GM06990 (cell line): ENCODE results near the gene UBE2H.

ENCODE experiments used
- DNase-seq: peaks from one replicate; pipeline ENCODE4 v3.0.0-alpha.2; 2011; ENCODE audit not compliant: insufficient read length; ENCODE audit errors: extremely low read depth
- H3K27me3 ChIP-seq: replicated peaks from 2 replicates; pipeline ENCODE4 v1.6.0; 2011; ENCODE audit warnings: low read length; ENCODE audit not compliant: control insufficient read depth, insufficient read depth
- H3K36me3 ChIP-seq: 2 replicates; pipeline ENCODE4 v1.5.1; 2011; ENCODE audit warnings: low read length; ENCODE audit not compliant: control insufficient read depth, insufficient read depth
- H3K4me3 ChIP-seq: replicated peaks from 2 replicates; pipeline ENCODE4 v1.5.1; 2011; ENCODE audit warnings: low read depth, mild to moderate bottlenecking, control low read depth, low read length
- CTCF ChIP-seq: IDR thresholded peaks from 2 replicates; pipeline ENCODE4 v1.5.1; 2011; ENCODE audit warnings: low read length, control low read depth, mild to moderate bottlenecking, inconsistent platforms; ENCODE audit not compliant: insufficient read depth, poor library complexity, severe bottlenecking

Gene UBE2H

GRCh38 chr7:129875745-129876411 is 76.9 kb downstream of the UBE2H start:
- Histone ChIP-seq H3K4me3 (no peak overlapping the region), H3K36me3 (peaks cover 5% of the 10 kb centered on the region), H3K27me3 (no peaks in the 10 kb centered on the region)
- TF ChIP-seq CTCF, result no peak
- DNase-seq, result no peak

DNA sequence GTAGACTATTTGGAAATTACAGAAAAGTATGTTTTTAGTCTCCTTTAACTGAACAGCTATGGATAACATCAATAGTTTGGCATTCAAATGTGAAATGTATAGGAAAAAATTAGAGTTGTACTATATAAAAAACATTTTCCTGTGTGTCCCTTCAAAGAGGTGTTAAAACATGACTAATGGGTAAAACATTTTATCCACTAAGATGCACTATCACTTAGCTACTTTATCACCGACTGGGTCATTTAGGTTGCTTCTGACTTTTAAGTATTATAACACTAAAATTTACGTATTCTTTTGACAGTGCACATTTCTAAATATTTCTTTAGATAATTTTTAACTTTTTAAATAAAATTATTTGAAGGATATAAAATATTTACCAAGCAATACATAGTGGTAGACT is 77.6 kb downstream of the UBE2H start:
- no peak for TF ChIP-seq CTCF
- peaks cover 7% of the 10 kb centered on the region for H3K36me3 ChIP-seq
- H3K27me3 ChIP-seq, result no peaks in the 10 kb centered on the region
- H3K4me3 ChIP-seq, result no peak overlapping the region
- no peak for DNase-seq

GRCh38 chr7:129874722-129875121 is 78.0 kb downstream of the UBE2H start:
- H3K36me3 ChIP-seq, result peaks cover 7% of the 10 kb centered on the region
- DNase-seq, result no peak
- H3K4me3 ChIP-seq, result no peak overlapping the region
- no peak for TF ChIP-seq CTCF
- H3K27me3 ChIP-seq, result no peaks in the 10 kb centered on the region

DNA sequence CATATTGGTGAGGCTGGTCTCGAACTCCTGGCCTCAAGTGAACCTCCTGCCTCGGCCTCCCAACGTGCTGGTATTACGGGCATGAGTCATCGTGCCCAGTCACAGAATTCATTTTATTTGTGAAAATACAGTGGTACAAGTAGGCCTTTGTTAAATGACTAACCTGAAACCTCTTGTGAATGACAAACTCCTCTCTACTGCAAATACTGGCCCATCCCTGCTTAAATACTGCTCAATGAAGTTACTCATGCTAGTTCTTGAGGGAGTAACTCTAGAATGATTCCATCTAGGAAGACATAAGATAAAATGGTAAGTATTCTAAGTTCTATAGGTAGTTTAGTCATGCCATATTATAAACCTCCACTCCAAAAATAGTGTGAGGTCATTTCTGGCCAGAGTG is 80.7 kb downstream of the UBE2H start:
- H3K4me3 ChIP-seq, result no peak overlapping the region
- no peak for TF ChIP-seq CTCF
- no peaks in the 10 kb centered on the region for H3K27me3 ChIP-seq
- peaks cover 4% of the 10 kb centered on the region for H3K36me3 ChIP-seq
- no peak for DNase-seq

- H3K36me3 ChIP-seq, result peaks cover 4% of the 10 kb centered on the region
- TF ChIP-seq CTCF, result no peak
- DNase-seq, result no peak
Measured at GRCh38 chr7:129870668-129871067, 82.1 kb downstream of the UBE2H start.

GRCh38 chr7:129866251-129866650 is 86.5 kb downstream of the UBE2H start:
- Histone ChIP-seq H3K4me3 (no peak overlapping the region), H3K36me3 (peaks cover 2% of the 10 kb centered on the region), H3K27me3 (no peaks in the 10 kb centered on the region)
- no peak for DNase-seq
- no peak for TF ChIP-seq CTCF

More at GRCh38 chr7:129870668-129871067, 82.1 kb downstream of the UBE2H start:
- H3K27me3 ChIP-seq, result no peaks in the 10 kb centered on the region
- no peak overlapping the region for H3K4me3 ChIP-seq
